HG03103 (cell line): ENCODE results near the gene SIGLEC1.

Experiments used
- ATAC-seq: cut with Tn5 transposase; IDR thresholded peaks from one replicate; pipeline ENCODE4 v1.9.1; 2021; ENCODE audit warnings: low read depth; ENCODE audit not compliant: unreplicated experiment

SIGLEC1 gene

GRCh38 chr20:3729378-3729777 lies 17.0 kb upstream of the SIGLEC1 start:
- ATAC-seq = no peak

- no peak for ATAC-seq
These were observed 16.5 kb upstream of the SIGLEC1 start for GRCh38 chr20:3728876-3729275.

- no peak for ATAC-seq
These were observed 16.0 kb upstream of the SIGLEC1 start for GRCh38 chr20:3728354-3728753.

- ATAC-seq = no peak
These were observed 15.1 kb upstream of the SIGLEC1 start for GRCh38 chr20:3727401-3728021.

GRCh38 chr20:3724356-3724755 lies 12.0 kb upstream of the SIGLEC1 start:
- no peak for ATAC-seq

GRCh38 chr20:3723284-3723683 lies 10.9 kb upstream of the SIGLEC1 start:
- no peak for ATAC-seq

- ATAC-seq = no peak
These were observed 9.5 kb upstream of the SIGLEC1 start for GRCh38 chr20:3721912-3722311.

- ATAC-seq = no peak
These were observed 8.2 kb upstream of the SIGLEC1 start for GRCh38 chr20:3720626-3721025.

GRCh38 chr20:3720068-3720467 lies 7.7 kb upstream of the SIGLEC1 start:
- no peak for ATAC-seq

GRCh38 chr20:3719046-3719445 lies 6.6 kb upstream of the SIGLEC1 start:
- no peak for ATAC-seq

- no peak for ATAC-seq
These were observed 3.9 kb upstream of the SIGLEC1 start for GRCh38 chr20:3716195-3716834.

- no peak for ATAC-seq
These were observed 1.7 kb upstream of the SIGLEC1 start for GRCh38 chr20:3714092-3714491.

GRCh38 chr20:3711484-3711941 lies 887 bp downstream of the SIGLEC1 start:
- no peak for ATAC-seq

- no peak for ATAC-seq
These were observed 1.5 kb downstream of the SIGLEC1 start for GRCh38 chr20:3710703-3711483.

GRCh38 chr20:3710011-3710466 lies 2.4 kb downstream of the SIGLEC1 start:
- ATAC-seq = no peak

GRCh38 chr20:3707508-3707899 lies 4.9 kb downstream of the SIGLEC1 start:
- ATAC-seq = no peak

- ATAC-seq = no peak
These were observed 5.5 kb downstream of the SIGLEC1 start for GRCh38 chr20:3706774-3707507.

GRCh38 chr20:3705970-3706739 lies 6.2 kb downstream of the SIGLEC1 start:
- ATAC-seq = no peak

GRCh38 chr20:3705491-3705969 lies 6.9 kb downstream of the SIGLEC1 start:
- ATAC-seq = no peak

GRCh38 chr20:3704087-3704486 lies 8.3 kb downstream of the SIGLEC1 start:
- ATAC-seq = no peak
